ENCODE results near the gene TMTC1.

GRCh38 chr12:29609431-29610215 is 174.1 kb downstream of the TMTC1 start:
- TF ChIP-seq CTCF (conservative IDR thresholded peaks at IDR 0.05 in 1 of 2, IDR thresholded peaks at IDR 0.05 in 1 of 2; ENCODE audit: low read depth in 1 of 2, low read length in 2 of 2) (no peak), EZH2 (IDR thresholded peaks at IDR 0.05; ENCODE audit: low read length, missing control alignments) (no peak)
